CD8-positive, alpha-beta memory T cell (primary cell): ENCODE data around the gene POLR2H. TPM values are rescaled to one million over a fixed set of nuclear protein-coding genes. Genes with fewer than 3 reads are reported as not detected.
A peak's percentile ranks its signal among the peaks of the same experiment; 100 is the strongest.

Source experiments
- CTCF ChIA-PET: fragments of 350-600 bp; sonication (Branson Sonifier 250); formaldehyde crosslinking; loops from one replicate; lab custom pipeline; 2021; ENCODE audit warnings: antibody characterized with exemption; lab: Charles Lee
- POLR2A ChIA-PET: fragments of 350-600 bp; sonication (Branson Sonifier 250); formaldehyde crosslinking; loops from one replicate; lab custom pipeline; 2021; ENCODE audit warnings: antibody characterized with exemption; lab: Charles Lee
- DNase-seq, 5 donors: peaks; one replicate each; pipeline versions ENCODE4 v3.0.0 to v3.0.0-alpha.2; 2020 to 2022; ENCODE audit warnings: mixed read lengths in 1 of 5
- H3K27ac ChIP-seq: one replicate; pipeline ENCODE4 v1.7.0; 2013; ENCODE audit warnings: low read depth, mild to moderate bottlenecking, low read length, moderate library complexity
- H3K27me3 ChIP-seq: 2 replicates; pipeline ENCODE4 v1.7.0; 2013; ENCODE audit warnings: low read length, mild to moderate bottlenecking; ENCODE audit not compliant: insufficient read depth, poor library complexity, severe bottlenecking
- H3K36me3 ChIP-seq: 2 replicates; pipeline ENCODE4 v1.7.0; 2013; ENCODE audit warnings: mild to moderate bottlenecking, low read length, moderate library complexity; ENCODE audit not compliant: insufficient read depth
- H3K4me1 ChIP-seq: 2 replicates; pipeline ENCODE4 v1.7.0; 2013; ENCODE audit warnings: mild to moderate bottlenecking, low read length, moderate library complexity; ENCODE audit not compliant: insufficient read depth
- H3K4me3 ChIP-seq: 2 replicates; pipeline ENCODE4 v1.7.0; 2013; ENCODE audit warnings: mild to moderate bottlenecking, low read length
- H3K9me3 ChIP-seq: 2 replicates; pipeline ENCODE4 v1.7.0; 2013; ENCODE audit warnings: mild to moderate bottlenecking, low read length
- H3K27ac Mint-ChIP-seq, 8 donors: one replicate each; pipeline ENCODE4 v1.8.0; 2020 to 2021; ENCODE audit warnings: mixed read lengths in 8 of 8, mild to moderate bottlenecking in 6 of 8, inconsistent platforms in 3 of 8, moderate library complexity in 3 of 8
- H3K27me3 Mint-ChIP-seq, 2 donors: one replicate each; pipeline ENCODE4 v1.8.0; 2020 to 2021; ENCODE audit warnings: mixed read lengths in 2 of 2, mild to moderate bottlenecking in 1 of 2, moderate library complexity in 1 of 2
- H3K36me3 Mint-ChIP-seq, 3 donors: one replicate each; pipeline ENCODE4 v1.8.0; 2020 to 2021; ENCODE audit warnings: mixed read lengths in 3 of 3, inconsistent platforms in 1 of 3, mild to moderate bottlenecking in 1 of 3
- H3K4me1 Mint-ChIP-seq, 3 donors: one replicate each; pipeline ENCODE4 v1.8.0; 2020 to 2021; ENCODE audit warnings: mixed read lengths in 3 of 3, inconsistent platforms in 1 of 3, mild to moderate bottlenecking in 1 of 3
- H3K4me3 Mint-ChIP-seq, 7 donors: one replicate each; pipeline ENCODE4 v1.8.0; 2020 to 2021; ENCODE audit warnings: mixed read lengths in 7 of 7, mild to moderate bottlenecking in 6 of 7, moderate library complexity in 4 of 7, inconsistent platforms in 2 of 7
- H3K9me3 Mint-ChIP-seq, 5 donors: one replicate each; pipeline ENCODE4 v1.8.0; 2020 to 2022; ENCODE audit warnings: mixed read lengths in 5 of 5, mild to moderate bottlenecking in 3 of 5, moderate library complexity in 2 of 5, inconsistent platforms in 1 of 5
- polyA plus RNA-seq: library from polyadenylated mRNA; unstranded; fragments of 300-500 nt; fragmentation: Illumina TruSeq; gene quantifications from one replicate; pipeline ENCODE4 v1.2.3, GENCODE V29; 2021
- total RNA-seq, 2 experiments: library from RNA; stranded (reverse); gene quantifications; one replicate each; pipeline ENCODE4 v1.2.3, GENCODE V29; 2021

POLR2H gene
- total and polyA plus RNA-seq, 3 experiments from 2014 or later = 52.1 to 147 (median 147) TPM

GRCh38 chr3:184368586-184369183 lies 7.2 kb downstream of the POLR2H start:
- Mint-ChIP-seq H3K4me3 (no peak overlapping the region), H3K4me1 (peaks cover 13 to 28% (median 25%) of the 10 kb centered on the region in 3 donors), H3K36me3 (peaks cover 0 to 42% (median 17%) of the 10 kb centered on the region in 3 donors), H3K9me3 (no peaks in the 10 kb centered on the region), H3K27ac (peak overlapping the region in 4 of 8 donors; percentile 1 to 50 (median 14)), H3K27me3 (no peaks in the 10 kb centered on the region)
- H3K4me3 ChIP-seq = no peak overlapping the region
- H3K27me3 ChIP-seq = no peaks in the 10 kb centered on the region
- POLR2A ChIA-PET = no interaction called here
- no peak overlapping the region for H3K27ac ChIP-seq
- H3K36me3 ChIP-seq = peaks cover 10% of the 10 kb centered on the region
- DNase-seq = no peak
- no peaks in the 10 kb centered on the region for H3K9me3 ChIP-seq
- peaks cover 14% of the 10 kb centered on the region for H3K4me1 ChIP-seq
- CTCF ChIA-PET = interaction anchor here (1.2 to 1.8 kb wide), 3 partner anchors 14 to 15 kb away, joined by 3 to 6 read pairs (median 4); no protein-coding TSS in a partner anchor

GRCh38 chr3:184371570-184372018 lies 10.1 kb downstream of the POLR2H start:
- H3K27me3 ChIP-seq = no peaks in the 10 kb centered on the region
- Mint-ChIP-seq H3K9me3 (no peaks in the 10 kb centered on the region), H3K27me3 (peaks cover 7 to 17% of the 10 kb centered on the region in 2 donors), H3K36me3 (peaks cover 0 to 32% (median 11%) of the 10 kb centered on the region in 3 donors), H3K4me3 (peak overlapping the region in 1 of 7 donors; percentile 14), H3K4me1 (peaks cover 3 to 10% (median 7%) of the 10 kb centered on the region in 3 donors), H3K27ac (peak overlapping the region in 2 of 8 donors; percentile 1 to 43)
- no peaks in the 10 kb centered on the region for H3K9me3 ChIP-seq
- H3K4me3 ChIP-seq = no peak overlapping the region
- peak; percentile 18 to 72 (median 39) for DNase-seq
- CTCF ChIA-PET = interaction anchor here (0.6 to 2.9 kb wide), 17 partner anchors 9 to 190 kb away, joined by 3 to 22 read pairs (median 5); partner anchors contain the start of genes CLCN2, EPHB3, FAM131A and POLR2H
- H3K27ac ChIP-seq = no peak overlapping the region
- H3K4me1 ChIP-seq = no peaks in the 10 kb centered on the region
- POLR2A ChIA-PET = no interaction called here
- H3K36me3 ChIP-seq = peaks cover 5% of the 10 kb centered on the region

DNA sequence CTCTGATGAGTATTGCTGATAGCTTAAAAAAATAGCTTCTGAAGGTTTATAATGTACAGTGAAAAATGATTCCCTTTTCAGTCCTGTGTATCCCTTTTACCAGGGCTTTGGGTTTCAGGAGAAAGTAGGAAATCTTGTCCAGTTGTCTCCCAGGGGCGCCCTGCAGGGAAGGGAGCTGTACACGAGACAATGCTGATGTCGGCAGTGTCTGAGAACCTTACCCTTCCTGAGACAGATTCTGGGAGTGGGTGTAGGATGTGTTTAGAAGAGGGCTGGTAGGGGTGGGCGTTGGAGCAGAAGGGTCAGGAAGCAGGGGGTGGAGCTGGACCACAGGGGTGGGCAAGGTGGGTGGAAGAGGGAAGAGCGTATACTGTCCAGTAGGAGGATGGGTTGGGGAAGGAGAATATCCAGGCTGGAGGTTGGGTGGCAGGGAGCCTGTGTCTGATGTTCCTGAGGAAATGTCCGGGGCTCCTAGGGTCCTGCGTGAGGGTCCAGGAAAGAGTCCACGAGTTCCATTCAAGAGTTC lies 10.8 kb downstream of the POLR2H start:
- Histone ChIP-seq H3K9me3 (no peaks in the 10 kb centered on the region), H3K27me3 (no peaks in the 10 kb centered on the region), H3K4me1 (no peaks in the 10 kb centered on the region), H3K27ac (no peak overlapping the region), H3K36me3 (peaks cover 5% of the 10 kb centered on the region), H3K4me3 (no peak overlapping the region)
- no peak for DNase-seq
- Mint-ChIP-seq H3K4me1 (peaks cover 3 to 4% (median 4%) of the 10 kb centered on the region in 3 donors), H3K4me3 (no peak overlapping the region), H3K27me3 (peaks cover 7 to 25% of the 10 kb centered on the region in 2 donors), H3K36me3 (peaks cover 0 to 24% (median 6%) of the 10 kb centered on the region in 3 donors), H3K27ac (peak overlapping the region in 2 of 8 donors; percentile 59 to 61), H3K9me3 (no peaks in the 10 kb centered on the region)
- ChIA-PET CTCF (interaction anchor here (1.2 to 2.9 kb wide), 11 partner anchors 12 to 189 kb away, joined by 3 to 22 read pairs (median 5); partner anchors contain the start of genes CLCN2, EPHB3 and POLR2H), POLR2A (no interaction called here)

DNA sequence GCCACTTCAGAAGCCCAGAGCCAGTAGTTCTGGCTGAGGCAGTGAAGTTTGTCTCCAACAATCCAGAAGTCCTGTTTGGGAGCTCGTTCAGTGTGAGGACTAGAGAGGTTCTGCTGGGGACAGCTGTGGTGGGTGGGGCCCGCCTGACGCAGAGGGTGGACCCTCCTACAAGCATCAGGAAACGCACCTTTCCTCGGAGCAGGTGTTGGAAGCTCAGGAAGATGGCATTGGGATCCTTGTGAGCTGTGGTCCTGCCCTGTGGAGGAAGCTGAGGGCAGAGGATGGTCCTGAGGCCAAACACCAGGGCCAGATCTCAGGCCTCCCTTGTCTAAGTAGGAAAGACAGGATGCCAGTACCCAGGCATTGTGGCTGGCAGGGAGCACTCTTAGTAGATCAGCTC lies 11.4 kb downstream of the POLR2H start:
- ChIA-PET CTCF (interaction anchor here (1.3 to 2.9 kb wide), 4 partner anchors 12 to 169 kb away, joined by 5 to 22 read pairs (median 18); partner anchors contain the start of genes CLCN2 and POLR2H), POLR2A (no interaction called here)
- H3K36me3 ChIP-seq = peaks cover 5% of the 10 kb centered on the region
- H3K4me1 Mint-ChIP-seq = peaks cover 4 to 5% (median 4%) of the 10 kb centered on the region in 3 donors
- H3K4me1 ChIP-seq = no peaks in the 10 kb centered on the region
- H3K27ac ChIP-seq = no peak overlapping the region
- DNase-seq = no peak
- no peaks in the 10 kb centered on the region for H3K9me3 Mint-ChIP-seq
- H3K9me3 ChIP-seq = no peaks in the 10 kb centered on the region
- H3K27ac Mint-ChIP-seq = no peak overlapping the region
- H3K36me3 Mint-ChIP-seq = peaks cover 0 to 20% (median 3%) of the 10 kb centered on the region in 3 donors
- H3K27me3 Mint-ChIP-seq = peaks cover 10 to 30% of the 10 kb centered on the region in 2 donors
- no peak overlapping the region for H3K4me3 Mint-ChIP-seq
- H3K4me3 ChIP-seq = no peak overlapping the region
- H3K27me3 ChIP-seq = no peaks in the 10 kb centered on the region

- Mint-ChIP-seq H3K9me3 (no peaks in the 10 kb centered on the region), H3K4me1 (peaks cover 4 to 5% (median 4%) of the 10 kb centered on the region in 3 donors), H3K27me3 (peaks cover 14 to 35% of the 10 kb centered on the region in 2 donors), H3K4me3 (no peak overlapping the region), H3K36me3 (peaks cover 0 to 15% (median 3%) of the 10 kb centered on the region in 3 donors), H3K27ac (no peak overlapping the region)
- Histone ChIP-seq H3K9me3 (no peaks in the 10 kb centered on the region), H3K4me1 (no peaks in the 10 kb centered on the region), H3K4me3 (no peak overlapping the region), H3K36me3 (peaks cover 5% of the 10 kb centered on the region), H3K27ac (no peak overlapping the region), H3K27me3 (peaks cover 2% of the 10 kb centered on the region)
- POLR2A ChIA-PET = no interaction called here
- CTCF ChIA-PET = interaction anchor here (2.9 kb wide), 1 partner anchor 140 kb away, joined by 22 read pairs; no protein-coding TSS in a partner anchor
- no peak for DNase-seq
Measured at GRCh38 chr3:184373422-184373821, 11.9 kb downstream of the POLR2H start.

DNA sequence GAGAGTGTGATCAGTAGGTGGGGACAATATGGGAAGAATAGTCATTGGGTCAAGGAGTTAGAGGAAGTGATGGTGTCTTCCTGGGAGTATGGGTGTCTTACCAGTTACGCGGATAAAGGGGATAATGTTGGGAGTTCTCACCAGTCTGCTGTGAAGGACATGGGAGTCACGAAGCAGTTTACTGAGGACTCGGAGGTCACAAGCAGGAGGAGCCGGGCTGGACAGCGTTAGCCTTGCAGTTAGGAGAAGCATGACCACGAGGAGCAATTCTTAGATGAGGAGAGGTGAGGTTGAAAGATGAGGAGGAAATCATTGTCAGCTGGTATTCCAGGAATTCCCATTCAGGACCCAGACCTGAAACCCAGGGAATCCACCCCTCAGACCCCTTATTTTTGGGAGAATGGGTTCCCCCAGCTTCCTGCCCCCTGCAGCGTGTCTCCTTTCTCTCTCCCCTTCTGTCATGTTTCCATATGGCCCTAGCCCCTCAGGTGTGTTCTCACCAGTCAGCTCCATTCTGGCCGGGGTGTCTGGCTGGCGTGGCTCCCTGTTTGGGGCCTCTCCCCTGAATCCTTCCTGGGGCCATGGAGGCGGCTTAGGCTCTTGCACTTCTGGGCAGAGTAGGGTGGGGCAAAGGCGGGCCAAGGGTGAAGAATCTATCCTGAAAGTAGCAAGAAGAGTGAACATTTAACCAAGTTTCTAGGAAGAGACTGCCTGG lies 14.4 kb downstream of the POLR2H start:
- Histone ChIP-seq H3K4me1 (peaks cover 3% of the 10 kb centered on the region), H3K4me3 (no peak overlapping the region), H3K27ac (no peak overlapping the region), H3K27me3 (peaks cover 16% of the 10 kb centered on the region), H3K9me3 (no peaks in the 10 kb centered on the region), H3K36me3 (no peaks in the 10 kb centered on the region)
- Mint-ChIP-seq H3K36me3 (peaks cover 0 to 2% (median 0%) of the 10 kb centered on the region in 3 donors), H3K27me3 (peaks cover 27 to 48% of the 10 kb centered on the region in 2 donors), H3K4me1 (peaks cover 7 to 14% (median 8%) of the 10 kb centered on the region in 3 donors), H3K9me3 (no peaks in the 10 kb centered on the region), H3K4me3 (no peak overlapping the region), H3K27ac (no peak overlapping the region)
- no peak for DNase-seq
- CTCF ChIA-PET = interaction anchor here (1.0 to 1.5 kb wide), 2 partner anchors 22 to 138 kb away, joined by 4 read pairs; no protein-coding TSS in a partner anchor
- POLR2A ChIA-PET = no interaction called here

DNA sequence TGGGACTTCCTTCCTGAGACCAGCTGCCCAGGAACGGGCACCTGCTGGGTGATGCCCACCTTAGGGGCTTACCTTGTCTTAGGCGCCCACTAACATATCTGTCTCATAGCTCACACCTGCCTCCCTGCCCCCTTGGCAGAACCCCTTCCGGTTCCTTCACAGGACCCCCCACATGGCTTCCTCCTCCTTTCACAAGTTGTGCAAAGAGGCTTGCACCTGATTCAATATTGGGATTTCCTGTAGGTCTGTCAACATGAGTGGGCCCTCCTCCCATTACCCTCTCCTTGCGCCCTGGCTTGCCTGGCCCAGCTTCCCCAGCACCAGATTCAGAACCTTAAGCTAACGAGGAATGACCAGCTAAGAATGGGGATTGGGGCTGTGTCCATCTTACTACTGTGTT lies 15.9 kb downstream of the POLR2H start:
- DNase-seq = no peak
- Mint-ChIP-seq H3K9me3 (no peaks in the 10 kb centered on the region), H3K27ac (no peak overlapping the region), H3K4me1 (peaks cover 5 to 21% (median 9%) of the 10 kb centered on the region in 3 donors), H3K4me3 (no peak overlapping the region), H3K36me3 (peaks cover 0 to 2% (median 0%) of the 10 kb centered on the region in 3 donors), H3K27me3 (peaks cover 34 to 62% of the 10 kb centered on the region in 2 donors)
- H3K9me3 ChIP-seq = no peaks in the 10 kb centered on the region
- no peak overlapping the region for H3K4me3 ChIP-seq
- peaks cover 10% of the 10 kb centered on the region for H3K4me1 ChIP-seq
- POLR2A ChIA-PET = no interaction called here
- CTCF ChIA-PET = interaction anchor here (0.5 to 1.5 kb wide), 2 partner anchors 23 to 95 kb away, joined by 3 to 4 read pairs; no protein-coding TSS in a partner anchor
- no peaks in the 10 kb centered on the region for H3K36me3 ChIP-seq
- no peak overlapping the region for H3K27ac ChIP-seq
- H3K27me3 ChIP-seq = peaks cover 30% of the 10 kb centered on the region
